Measurements from ENCODE around the gene ATP2A1. TPM values are rescaled to one million over a fixed set of nuclear protein-coding genes. Genes with fewer than 3 reads are reported as not detected.

ATP2A1 gene
- total RNA-seq, 1 donor from 2014 or later = 8.2 TPM

DNA sequence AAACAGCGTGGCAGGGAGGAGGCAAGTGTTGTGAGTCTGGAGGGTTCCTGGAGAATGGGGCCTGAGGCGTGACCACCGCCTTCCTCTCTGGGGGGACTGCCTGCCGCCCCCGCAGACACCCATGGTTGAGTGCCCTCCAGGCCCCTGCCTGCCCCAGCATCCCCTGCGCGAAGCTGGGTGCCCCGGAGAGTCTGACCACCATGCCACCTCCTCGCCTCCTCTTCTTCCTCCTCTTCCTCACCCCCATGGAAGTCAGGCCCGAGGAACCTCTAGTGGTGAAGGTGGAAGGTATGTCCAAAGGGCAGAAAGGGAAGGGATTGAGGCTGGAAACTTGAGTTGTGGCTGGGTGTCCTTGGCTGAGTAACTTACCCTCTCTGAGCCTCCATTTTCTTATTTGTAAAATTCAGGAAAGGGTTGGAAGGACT lies 53.5 kb downstream of the ATP2A1 start, which contains the start of gene CD19:
Gene CD19, plus strand, starts transcription at position 171 of the 425 bp plus-strand sequence. Its CDS starts 30 bp downstream, at position 201.
- peaks cover 8% of the 10 kb centered on the region for H3K4me1 ChIP-seq
- no peaks in the 10 kb centered on the region for H3K27me3 ChIP-seq
- H3K9ac ChIP-seq = no peak within 1 kb of the TSS
- DNase-seq (ENCODE audit: low spot score) = no peak
- Mint-ChIP-seq H3K27ac (peak within 1 kb of the TSS; percentile 90), H3K4me3 (peak within 1 kb of the TSS; percentile 13), H3K36me3 (no peaks in the 10 kb centered on the region), H3K9me3 (no peaks in the 10 kb centered on the region), H3K4me1 (peaks cover 23% of the 10 kb centered on the region), H3K27me3 (ENCODE audit: insufficient read depth, low read depth) (peaks cover 8% of the 10 kb centered on the region)
- peak within 1 kb of the TSS; percentile 86 for H3K27ac ChIP-seq
- H2AFZ ChIP-seq (replicated peaks) = peak within 1 kb of the TSS; percentile 41
- H3K4me2 ChIP-seq = peak within 1 kb of the TSS; percentile 66
- H3K4me3 ChIP-seq = peak within 1 kb of the TSS; percentile 9
- TF ChIP-seq, protein P1, sequence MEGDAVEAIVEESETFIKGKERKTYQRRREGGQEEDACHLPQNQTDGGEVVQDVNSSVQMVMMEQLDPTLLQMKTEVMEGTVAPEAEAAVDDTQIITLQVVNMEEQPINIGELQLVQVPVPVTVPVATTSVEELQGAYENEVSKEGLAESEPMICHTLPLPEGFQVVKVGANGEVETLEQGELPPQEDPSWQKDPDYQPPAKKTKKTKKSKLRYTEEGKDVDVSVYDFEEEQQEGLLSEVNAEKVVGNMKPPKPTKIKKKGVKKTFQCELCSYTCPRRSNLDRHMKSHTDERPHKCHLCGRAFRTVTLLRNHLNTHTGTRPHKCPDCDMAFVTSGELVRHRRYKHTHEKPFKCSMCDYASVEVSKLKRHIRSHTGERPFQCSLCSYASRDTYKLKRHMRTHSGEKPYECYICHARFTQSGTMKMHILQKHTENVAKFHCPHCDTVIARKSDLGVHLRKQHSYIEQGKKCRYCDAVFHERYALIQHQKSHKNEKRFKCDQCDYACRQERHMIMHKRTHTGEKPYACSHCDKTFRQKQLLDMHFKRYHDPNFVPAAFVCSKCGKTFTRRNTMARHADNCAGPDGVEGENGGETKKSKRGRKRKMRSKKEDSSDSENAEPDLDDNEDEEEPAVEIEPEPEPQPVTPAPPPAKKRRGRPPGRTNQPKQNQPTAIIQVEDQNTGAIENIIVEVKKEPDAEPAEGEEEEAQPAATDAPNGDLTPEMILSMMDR (IDR thresholded peaks at IDR 0.05) = no peak
- no peak for TF ChIP-seq EZH2phosphoT487 (IDR thresholded peaks at IDR 0.05)
- no peak for TF ChIP-seq EZH2 (IDR thresholded peaks at IDR 0.05)
- no peaks in the 10 kb centered on the region for H3K79me2 ChIP-seq (ENCODE audit: low read depth)
- H3F3A ChIP-seq (ENCODE audit: low read depth) = peaks cover 20% of the 10 kb centered on the region
- H3K36me3 ChIP-seq = no peaks in the 10 kb centered on the region
- no peaks in the 10 kb centered on the region for H3K9me3 ChIP-seq (ENCODE audit: low read depth)
- H4K20me1 ChIP-seq (ENCODE audit: low read depth) = no peaks in the 10 kb centered on the region

DNA sequence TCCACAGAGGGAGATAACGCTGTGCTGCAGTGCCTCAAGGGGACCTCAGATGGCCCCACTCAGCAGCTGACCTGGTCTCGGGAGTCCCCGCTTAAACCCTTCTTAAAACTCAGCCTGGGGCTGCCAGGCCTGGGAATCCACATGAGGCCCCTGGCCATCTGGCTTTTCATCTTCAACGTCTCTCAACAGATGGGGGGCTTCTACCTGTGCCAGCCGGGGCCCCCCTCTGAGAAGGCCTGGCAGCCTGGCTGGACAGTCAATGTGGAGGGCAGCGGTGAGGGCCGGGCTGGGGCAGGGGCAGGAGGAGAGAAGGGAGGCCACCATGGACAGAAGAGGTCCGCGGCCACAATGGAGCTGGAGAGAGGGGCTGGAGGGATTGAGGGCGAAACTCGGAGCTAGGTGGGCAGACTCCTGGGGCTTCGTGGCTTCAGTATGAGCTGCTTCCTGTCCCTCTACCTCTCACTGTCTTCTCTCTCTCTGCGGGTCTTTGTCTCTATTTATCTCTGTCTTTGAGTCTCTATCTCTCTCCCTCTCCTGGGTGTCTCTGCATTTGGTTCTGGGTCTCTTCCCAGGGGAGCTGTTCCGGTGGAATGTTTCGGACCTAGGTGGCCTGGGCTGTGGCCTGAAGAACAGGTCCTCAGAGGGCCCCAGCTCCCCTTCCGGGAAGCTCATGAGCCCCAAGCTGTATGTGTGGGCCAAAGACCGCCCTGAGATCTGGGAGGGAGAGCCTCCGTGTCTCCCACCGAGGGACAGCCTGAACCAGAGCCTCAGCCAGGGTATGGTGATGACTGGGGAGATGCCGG lies 54.3 kb downstream of the ATP2A1 start:
- Histone ChIP-seq H2AFZ (replicated peaks) (peak overlapping the region; percentile 34), H3K4me2 (no peak overlapping the region), H3K9me3 (ENCODE audit: low read depth) (no peaks in the 10 kb centered on the region), H3K27ac (no peak overlapping the region), H3K79me2 (ENCODE audit: low read depth) (no peaks in the 10 kb centered on the region), H3K36me3 (no peaks in the 10 kb centered on the region), H3K4me1 (peaks cover 8% of the 10 kb centered on the region), H3K4me3 (no peak overlapping the region), H3K9ac (no peak overlapping the region), H3K27me3 (no peaks in the 10 kb centered on the region), H3F3A (ENCODE audit: low read depth) (peaks cover 16% of the 10 kb centered on the region), H4K20me1 (ENCODE audit: low read depth) (no peaks in the 10 kb centered on the region)
- H3K4me3 Mint-ChIP-seq = no peak overlapping the region
- TF ChIP-seq, protein P1 (IDR thresholded peaks at IDR 0.05) = no peak
- no peak for TF ChIP-seq EZH2 (IDR thresholded peaks at IDR 0.05)
- no peak for TF ChIP-seq EZH2phosphoT487 (IDR thresholded peaks at IDR 0.05)
- no peaks in the 10 kb centered on the region for H3K9me3 Mint-ChIP-seq
- H3K4me1 Mint-ChIP-seq = peaks cover 23% of the 10 kb centered on the region
- H3K27ac Mint-ChIP-seq = peak overlapping the region; percentile 90
- no peak for DNase-seq (ENCODE audit: low spot score)
- H3K36me3 Mint-ChIP-seq = no peaks in the 10 kb centered on the region
- H3K27me3 Mint-ChIP-seq (ENCODE audit: insufficient read depth, low read depth) = peaks cover 6% of the 10 kb centered on the region

DNA sequence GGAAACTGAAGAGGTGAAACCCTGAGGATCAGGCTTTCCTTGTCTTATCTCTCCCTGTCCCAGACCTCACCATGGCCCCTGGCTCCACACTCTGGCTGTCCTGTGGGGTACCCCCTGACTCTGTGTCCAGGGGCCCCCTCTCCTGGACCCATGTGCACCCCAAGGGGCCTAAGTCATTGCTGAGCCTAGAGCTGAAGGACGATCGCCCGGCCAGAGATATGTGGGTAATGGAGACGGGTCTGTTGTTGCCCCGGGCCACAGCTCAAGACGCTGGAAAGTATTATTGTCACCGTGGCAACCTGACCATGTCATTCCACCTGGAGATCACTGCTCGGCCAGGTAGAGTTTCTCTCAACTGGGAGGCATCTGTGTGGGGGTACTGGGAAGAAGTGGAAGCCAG lies 54.9 kb downstream of the ATP2A1 start:
- Mint-ChIP-seq H3K9me3 (no peaks in the 10 kb centered on the region), H3K4me1 (peaks cover 20% of the 10 kb centered on the region), H3K27ac (no peak overlapping the region), H3K36me3 (no peaks in the 10 kb centered on the region), H3K27me3 (ENCODE audit: insufficient read depth, low read depth) (peaks cover 6% of the 10 kb centered on the region), H3K4me3 (no peak overlapping the region)
- TF ChIP-seq, protein P1 (IDR thresholded peaks at IDR 0.05) = no peak
- TF ChIP-seq EZH2 (IDR thresholded peaks at IDR 0.05) (no peak), EZH2phosphoT487 (IDR thresholded peaks at IDR 0.05) (no peak)
- H3K27ac ChIP-seq = no peak overlapping the region
- peaks cover 16% of the 10 kb centered on the region for H3F3A ChIP-seq (ENCODE audit: low read depth)
- H3K9ac ChIP-seq = no peak overlapping the region
- H3K4me3 ChIP-seq = no peak overlapping the region
- no peaks in the 10 kb centered on the region for H3K79me2 ChIP-seq (ENCODE audit: low read depth)
- no peaks in the 10 kb centered on the region for H3K27me3 ChIP-seq
- H3K9me3 ChIP-seq (ENCODE audit: low read depth) = no peaks in the 10 kb centered on the region
- no peak for DNase-seq (ENCODE audit: low spot score)
- no peaks in the 10 kb centered on the region for H4K20me1 ChIP-seq (ENCODE audit: low read depth)
- H2AFZ ChIP-seq (replicated peaks) = no peak overlapping the region
- peaks cover 8% of the 10 kb centered on the region for H3K4me1 ChIP-seq
- no peaks in the 10 kb centered on the region for H3K36me3 ChIP-seq
- H3K4me2 ChIP-seq = no peak overlapping the region

All from neural progenitor cell (in vitro differentiated cells).